ENCODE results near the gene GPX4.

DNA sequence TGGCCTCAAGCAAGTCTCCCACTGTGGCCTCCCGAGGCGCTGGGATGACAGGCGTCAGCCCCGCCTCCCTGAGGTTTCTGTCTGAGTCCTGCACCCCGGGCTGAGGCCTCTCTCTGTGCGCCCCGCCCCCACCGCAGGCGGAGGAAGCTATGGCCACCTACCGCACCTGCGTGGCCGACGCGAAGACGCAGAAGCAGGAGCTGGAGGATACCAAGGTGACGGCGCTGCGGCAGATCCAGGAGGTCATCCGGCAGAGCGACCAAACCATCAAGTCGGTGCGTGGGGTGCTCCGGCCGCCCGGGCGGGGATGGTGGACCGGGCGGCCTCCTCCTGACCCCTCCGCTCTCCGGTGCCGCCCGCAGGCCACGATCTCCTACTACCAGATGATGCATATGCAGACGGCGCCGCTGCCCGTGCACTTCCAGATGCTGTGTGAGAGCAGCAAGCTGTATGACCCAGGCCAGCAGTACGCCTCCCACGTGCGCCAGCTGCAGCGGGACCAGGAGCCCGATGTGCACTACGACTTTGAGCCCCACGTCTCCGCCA is 24.2 kb upstream of the GPX4 start:
- TF ChIP-seq, protein P1, sequence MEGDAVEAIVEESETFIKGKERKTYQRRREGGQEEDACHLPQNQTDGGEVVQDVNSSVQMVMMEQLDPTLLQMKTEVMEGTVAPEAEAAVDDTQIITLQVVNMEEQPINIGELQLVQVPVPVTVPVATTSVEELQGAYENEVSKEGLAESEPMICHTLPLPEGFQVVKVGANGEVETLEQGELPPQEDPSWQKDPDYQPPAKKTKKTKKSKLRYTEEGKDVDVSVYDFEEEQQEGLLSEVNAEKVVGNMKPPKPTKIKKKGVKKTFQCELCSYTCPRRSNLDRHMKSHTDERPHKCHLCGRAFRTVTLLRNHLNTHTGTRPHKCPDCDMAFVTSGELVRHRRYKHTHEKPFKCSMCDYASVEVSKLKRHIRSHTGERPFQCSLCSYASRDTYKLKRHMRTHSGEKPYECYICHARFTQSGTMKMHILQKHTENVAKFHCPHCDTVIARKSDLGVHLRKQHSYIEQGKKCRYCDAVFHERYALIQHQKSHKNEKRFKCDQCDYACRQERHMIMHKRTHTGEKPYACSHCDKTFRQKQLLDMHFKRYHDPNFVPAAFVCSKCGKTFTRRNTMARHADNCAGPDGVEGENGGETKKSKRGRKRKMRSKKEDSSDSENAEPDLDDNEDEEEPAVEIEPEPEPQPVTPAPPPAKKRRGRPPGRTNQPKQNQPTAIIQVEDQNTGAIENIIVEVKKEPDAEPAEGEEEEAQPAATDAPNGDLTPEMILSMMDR (IDR thresholded peaks at IDR 0.05), result no peak
- TF ChIP-seq POLR2AphosphoS5 (IDR thresholded peaks at IDR 0.05; ENCODE audit: low read depth, low read length), result no peak
- TF ChIP-seq, protein P2, sequence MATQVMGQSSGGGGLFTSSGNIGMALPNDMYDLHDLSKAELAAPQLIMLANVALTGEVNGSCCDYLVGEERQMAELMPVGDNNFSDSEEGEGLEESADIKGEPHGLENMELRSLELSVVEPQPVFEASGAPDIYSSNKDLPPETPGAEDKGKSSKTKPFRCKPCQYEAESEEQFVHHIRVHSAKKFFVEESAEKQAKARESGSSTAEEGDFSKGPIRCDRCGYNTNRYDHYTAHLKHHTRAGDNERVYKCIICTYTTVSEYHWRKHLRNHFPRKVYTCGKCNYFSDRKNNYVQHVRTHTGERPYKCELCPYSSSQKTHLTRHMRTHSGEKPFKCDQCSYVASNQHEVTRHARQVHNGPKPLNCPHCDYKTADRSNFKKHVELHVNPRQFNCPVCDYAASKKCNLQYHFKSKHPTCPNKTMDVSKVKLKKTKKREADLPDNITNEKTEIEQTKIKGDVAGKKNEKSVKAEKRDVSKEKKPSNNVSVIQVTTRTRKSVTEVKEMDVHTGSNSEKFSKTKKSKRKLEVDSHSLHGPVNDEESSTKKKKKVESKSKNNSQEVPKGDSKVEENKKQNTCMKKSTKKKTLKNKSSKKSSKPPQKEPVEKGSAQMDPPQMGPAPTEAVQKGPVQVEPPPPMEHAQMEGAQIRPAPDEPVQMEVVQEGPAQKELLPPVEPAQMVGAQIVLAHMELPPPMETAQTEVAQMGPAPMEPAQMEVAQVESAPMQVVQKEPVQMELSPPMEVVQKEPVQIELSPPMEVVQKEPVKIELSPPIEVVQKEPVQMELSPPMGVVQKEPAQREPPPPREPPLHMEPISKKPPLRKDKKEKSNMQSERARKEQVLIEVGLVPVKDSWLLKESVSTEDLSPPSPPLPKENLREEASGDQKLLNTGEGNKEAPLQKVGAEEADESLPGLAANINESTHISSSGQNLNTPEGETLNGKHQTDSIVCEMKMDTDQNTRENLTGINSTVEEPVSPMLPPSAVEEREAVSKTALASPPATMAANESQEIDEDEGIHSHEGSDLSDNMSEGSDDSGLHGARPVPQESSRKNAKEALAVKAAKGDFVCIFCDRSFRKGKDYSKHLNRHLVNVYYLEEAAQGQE (IDR thresholded peaks at IDR 0.05; ENCODE audit: low read depth, low read length), result no peak
- no peak for TF ChIP-seq SMC3 (IDR thresholded peaks at IDR 0.05; ENCODE audit: low read depth, low read length)
- TF ChIP-seq GABPA (IDR thresholded peaks at IDR 0.05; ENCODE audit: low read depth), result no peak
- TF ChIP-seq GATA2 (CRISPR knock-in tag; IDR thresholded peaks at IDR 0.05), result no peak
- TF ChIP-seq FOSL2 (IDR thresholded peaks at IDR 0.05; ENCODE audit: borderline replicate concordance, low read depth), result no peak
